CD4-positive, alpha-beta memory T cell (primary cell): ENCODE data around the gene GPR12. TPM values are rescaled to one million over a fixed set of nuclear protein-coding genes. Genes with fewer than 3 reads are reported as not detected.

ENCODE experiments used
- CTCF ChIA-PET: fragments of 350-600 bp; sonication (Branson Sonifier 250); formaldehyde crosslinking; loops from one replicate; lab custom pipeline; 2021; ENCODE audit warnings: inconsistent platforms; ENCODE audit not compliant: partially characterized antibody; lab: Charles Lee
- POLR2A ChIA-PET: fragments of 350-600 bp; sonication (Branson Sonifier 250); formaldehyde crosslinking; loops from one replicate; lab custom pipeline; 2021; ENCODE audit not compliant: partially characterized antibody; lab: Charles Lee
- DNase-seq, 5 donors: peaks; one replicate each; pipeline versions ENCODE4 v3.0.0 to v3.0.0-alpha.2; 2020 to 2022; ENCODE audit warnings: mixed read lengths in 1 of 5
- H3K27ac ChIP-seq: one replicate; pipeline ENCODE4 v1.7.0; 2013; ENCODE audit warnings: low read depth, low read length
- H3K27me3 ChIP-seq: 2 replicates; pipeline ENCODE4 v1.7.0; 2013; ENCODE audit warnings: mild to moderate bottlenecking, low read length, moderate library complexity; ENCODE audit not compliant: insufficient read depth
- H3K36me3 ChIP-seq: 2 replicates; pipeline ENCODE4 v1.7.0; 2013; ENCODE audit warnings: mild to moderate bottlenecking, low read length, moderate library complexity; ENCODE audit not compliant: insufficient read depth
- H3K4me1 ChIP-seq: 2 replicates; pipeline ENCODE4 v1.7.0; 2013; ENCODE audit warnings: mild to moderate bottlenecking, low read length, moderate library complexity; ENCODE audit not compliant: insufficient read depth
- H3K4me3 ChIP-seq, 2 donors: one replicate each; pipeline ENCODE4 v1.7.0; 2013; ENCODE audit warnings: low read length in 2 of 2, mild to moderate bottlenecking in 1 of 2
- H3K9me3 ChIP-seq, 2 donors: one replicate each; pipeline ENCODE4 v1.7.0; 2013; ENCODE audit warnings: low read length in 2 of 2, control low read depth in 1 of 2; ENCODE audit not compliant: control insufficient read depth in 1 of 2
- H3K27ac Mint-ChIP-seq, 7 donors: one replicate each; pipeline ENCODE4 v1.8.0; 2020 to 2021; ENCODE audit warnings: mixed read lengths in 7 of 7, mild to moderate bottlenecking in 6 of 7, inconsistent platforms in 3 of 7, moderate library complexity in 3 of 7
- H3K27me3 Mint-ChIP-seq, 2 donors: one replicate each; pipeline ENCODE4 v1.8.0; 2020 to 2021; ENCODE audit warnings: mixed read lengths in 2 of 2
- H3K36me3 Mint-ChIP-seq, 2 donors: one replicate each; pipeline ENCODE4 v1.8.0; 2020 to 2021; ENCODE audit warnings: mixed read lengths in 2 of 2, inconsistent platforms in 1 of 2, mild to moderate bottlenecking in 1 of 2
- H3K4me1 Mint-ChIP-seq, 4 donors: one replicate each; pipeline ENCODE4 v1.8.0; 2020 to 2021; ENCODE audit warnings: mixed read lengths in 4 of 4, mild to moderate bottlenecking in 1 of 4
- H3K4me3 Mint-ChIP-seq, 8 donors: one replicate each; pipeline ENCODE4 v1.8.0; 2020 to 2021; ENCODE audit warnings: mixed read lengths in 8 of 8, mild to moderate bottlenecking in 7 of 8, moderate library complexity in 6 of 8, inconsistent platforms in 3 of 8
- H3K9me3 Mint-ChIP-seq, 8 donors: one replicate each; pipeline ENCODE4 v1.8.0; 2020 to 2021; ENCODE audit warnings: mixed read lengths in 8 of 8, mild to moderate bottlenecking in 5 of 8, inconsistent platforms in 3 of 8, moderate library complexity in 1 of 8
- intact Hi-C: fragments of 100-400 bp; cut with micrococcal nuclease; formaldehyde crosslinking; loops from one replicate; pipeline ENCODE4 v1.15.1; 2023
- polyA plus RNA-seq, 2 donors: library from polyadenylated mRNA; unstranded; fragments of 300-500 nt; fragmentation: Illumina TruSeq; gene quantifications; one replicate each; pipeline ENCODE4 v1.2.3, GENCODE V29; 2021
- total RNA-seq, 2 experiments: library from RNA; stranded (reverse); gene quantifications; one replicate each; pipeline ENCODE4 v1.2.3, GENCODE V29; 2021

GPR12 gene
- total and polyA plus RNA-seq, 4 experiments from 2014 or later = not detected

GRCh38 chr13:26747706-26748105 lies 12.9 kb downstream of the GPR12 start:
- Mint-ChIP-seq H3K4me3 (no peak overlapping the region), H3K27me3 (peaks cover 22 to 26% of the 10 kb centered on the region in 2 donors), H3K36me3 (no peaks in the 10 kb centered on the region), H3K4me1 (peaks cover 0 to 5% (median 3%) of the 10 kb centered on the region in 4 donors), H3K9me3 (no peaks in the 10 kb centered on the region), H3K27ac (no peak overlapping the region)
- ChIA-PET CTCF (no interaction called here), POLR2A (no interaction called here)
- H3K36me3 ChIP-seq = no peaks in the 10 kb centered on the region
- H3K27me3 ChIP-seq = no peaks in the 10 kb centered on the region
- no peak for DNase-seq
- H3K4me1 ChIP-seq = no peaks in the 10 kb centered on the region
- no peak overlapping the region for H3K27ac ChIP-seq
- no peak overlapping the region for H3K4me3 ChIP-seq
- no peaks in the 10 kb centered on the region for H3K9me3 ChIP-seq
- intact Hi-C loops = no loop called here

DNA sequence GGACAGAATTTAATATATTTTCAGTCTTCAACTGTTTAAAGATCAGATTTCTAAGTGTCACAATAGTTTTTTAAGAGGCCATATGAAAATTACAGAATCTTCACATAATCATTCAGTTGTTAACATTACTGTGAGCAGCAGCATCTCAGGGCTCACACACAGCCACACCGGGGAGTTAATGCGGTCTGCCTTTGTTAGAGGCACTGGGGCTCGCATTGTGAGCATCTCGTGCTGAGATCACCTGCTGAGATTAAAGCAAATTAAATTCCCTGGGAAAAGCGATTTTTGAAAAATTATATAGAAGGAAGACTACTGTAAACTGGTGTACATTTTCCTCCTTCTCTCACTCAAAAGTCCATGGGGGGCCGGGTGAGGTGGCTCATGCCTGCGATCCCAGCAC lies 16.6 kb downstream of the GPR12 start:
- Mint-ChIP-seq H3K27ac (no peak overlapping the region), H3K4me3 (no peak overlapping the region), H3K36me3 (no peaks in the 10 kb centered on the region), H3K4me1 (no peaks in the 10 kb centered on the region), H3K9me3 (peaks cover 0 to 18% (median 7%) of the 10 kb centered on the region in 8 donors), H3K27me3 (peaks cover 18 to 22% of the 10 kb centered on the region in 2 donors)
- no peaks in the 10 kb centered on the region for H3K27me3 ChIP-seq
- POLR2A ChIA-PET = no interaction called here
- no peaks in the 10 kb centered on the region for H3K9me3 ChIP-seq
- no peak overlapping the region for H3K27ac ChIP-seq
- H3K4me3 ChIP-seq = no peak overlapping the region
- no peak for DNase-seq
- intact Hi-C loops = no loop called here
- no peaks in the 10 kb centered on the region for H3K36me3 ChIP-seq
- CTCF ChIA-PET = no interaction called here
- H3K4me1 ChIP-seq = no peaks in the 10 kb centered on the region

GRCh38 chr13:26742691-26743358 lies 17.8 kb downstream of the GPR12 start:
- intact Hi-C loops = no loop called here
- CTCF ChIA-PET = interaction anchor here (1.4 kb wide), 1 partner anchor 10 kb away, joined by 3 read pairs; no protein-coding TSS in a partner anchor
- peaks cover 1 to 28% (median 16%) of the 10 kb centered on the region in 8 donors for H3K9me3 Mint-ChIP-seq
- no peaks in the 10 kb centered on the region for H3K27me3 ChIP-seq
- no peaks in the 10 kb centered on the region for H3K9me3 ChIP-seq
- no peaks in the 10 kb centered on the region for H3K36me3 ChIP-seq
- H3K27me3 Mint-ChIP-seq = peaks cover 19 to 22% of the 10 kb centered on the region in 2 donors
- H3K4me3 ChIP-seq = no peak overlapping the region
- no peaks in the 10 kb centered on the region for H3K4me1 Mint-ChIP-seq
- H3K36me3 Mint-ChIP-seq = no peaks in the 10 kb centered on the region
- H3K4me3 Mint-ChIP-seq = no peak overlapping the region
- POLR2A ChIA-PET = no interaction called here
- H3K27ac Mint-ChIP-seq = no peak overlapping the region
- H3K27ac ChIP-seq = no peak overlapping the region
- H3K4me1 ChIP-seq = no peaks in the 10 kb centered on the region
- DNase-seq = no peak

DNA sequence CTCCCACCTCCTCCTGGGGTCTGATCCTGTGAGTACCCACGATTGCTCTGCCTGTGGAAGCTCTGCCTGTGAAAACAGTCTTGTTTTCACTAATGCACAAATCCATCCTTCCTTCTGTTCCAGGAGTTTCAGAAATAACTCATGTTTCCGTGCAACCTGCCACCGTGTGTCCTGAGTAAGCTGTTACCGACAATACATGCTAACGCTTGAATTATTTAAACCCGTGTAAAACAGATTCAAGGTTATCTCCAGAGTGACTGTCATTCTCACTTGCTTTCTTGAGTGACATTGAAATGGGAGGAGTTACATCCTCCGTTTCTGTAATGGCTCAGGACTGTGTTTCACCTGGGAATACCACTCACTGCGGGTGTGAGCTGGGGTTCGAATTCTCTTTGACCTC lies 24.9 kb downstream of the GPR12 start:
- H3K27me3 Mint-ChIP-seq = peaks cover 4 to 9% of the 10 kb centered on the region in 2 donors
- intact Hi-C loops = no loop called here
- no peak overlapping the region for H3K4me3 Mint-ChIP-seq
- CTCF ChIA-PET = interaction anchor here (1.3 to 1.6 kb wide), 2 partner anchors 11 to 551 kb away, joined by 3 to 4 read pairs; no protein-coding TSS in a partner anchor
- peaks cover 2 to 37% (median 23%) of the 10 kb centered on the region in 8 donors for H3K9me3 Mint-ChIP-seq
- H3K4me1 Mint-ChIP-seq = no peaks in the 10 kb centered on the region
- POLR2A ChIA-PET = no interaction called here
- Histone ChIP-seq H3K36me3 (no peaks in the 10 kb centered on the region), H3K9me3 (no peaks in the 10 kb centered on the region), H3K4me1 (no peaks in the 10 kb centered on the region), H3K27me3 (no peaks in the 10 kb centered on the region), H3K27ac (no peak overlapping the region), H3K4me3 (no peak overlapping the region)
- DNase-seq = no peak
- peak overlapping the region in 1 of 7 donors; percentile 53 for H3K27ac Mint-ChIP-seq
- no peaks in the 10 kb centered on the region for H3K36me3 Mint-ChIP-seq

- H3K4me1 Mint-ChIP-seq = peaks cover 0 to 3% (median 0%) of the 10 kb centered on the region in 4 donors
- H3K27me3 ChIP-seq = no peaks in the 10 kb centered on the region
- no peaks in the 10 kb centered on the region for H3K36me3 ChIP-seq
- H3K9me3 Mint-ChIP-seq = peaks cover 0 to 4% (median 0%) of the 10 kb centered on the region in 8 donors
- H3K27ac Mint-ChIP-seq = no peak overlapping the region
- H3K4me3 ChIP-seq = no peak overlapping the region
- H3K9me3 ChIP-seq = no peaks in the 10 kb centered on the region
- no peak for DNase-seq
- H3K27ac ChIP-seq = no peak overlapping the region
- intact Hi-C loops = no loop called here
- no peaks in the 10 kb centered on the region for H3K4me1 ChIP-seq
- ChIA-PET POLR2A (no interaction called here), CTCF (no interaction called here)
- no peak overlapping the region for H3K4me3 Mint-ChIP-seq
- no peaks in the 10 kb centered on the region for H3K36me3 Mint-ChIP-seq
- H3K27me3 Mint-ChIP-seq = no peaks in the 10 kb centered on the region
Measured at GRCh38 chr13:26727633-26728032, 33.0 kb downstream of the GPR12 start.

DNA sequence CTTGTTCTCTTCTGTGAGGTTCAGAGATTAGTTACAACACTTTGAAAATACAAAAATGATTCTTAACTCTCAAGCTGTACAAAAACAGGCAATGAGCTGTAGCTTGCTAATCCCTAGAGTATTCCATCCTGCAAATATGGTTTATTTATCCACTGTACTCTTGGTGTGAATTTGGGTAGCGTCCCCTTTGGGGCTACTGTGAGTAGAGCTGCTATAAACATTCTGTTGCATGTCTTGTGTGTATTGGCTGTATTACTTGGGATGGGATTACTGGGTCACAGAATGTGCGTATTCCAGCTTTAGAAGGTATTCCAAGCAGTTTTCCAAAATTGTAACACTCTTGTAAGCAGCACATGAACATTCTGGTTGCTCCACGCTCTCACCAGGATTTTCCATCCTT lies 33.5 kb downstream of the GPR12 start:
- peaks cover 3 to 7% (median 3%) of the 10 kb centered on the region in 4 donors for H3K4me1 Mint-ChIP-seq
- no peaks in the 10 kb centered on the region for H3K36me3 Mint-ChIP-seq
- intact Hi-C loops = no loop called here
- no peaks in the 10 kb centered on the region for H3K27me3 ChIP-seq
- ChIA-PET CTCF (interaction anchor here (0.8 kb wide), 1 partner anchor 10 kb away, joined by 3 read pairs; no protein-coding TSS in a partner anchor), POLR2A (no interaction called here)
- H3K27ac ChIP-seq = no peak overlapping the region
- H3K36me3 ChIP-seq = no peaks in the 10 kb centered on the region
- DNase-seq = no peak
- H3K4me3 Mint-ChIP-seq = no peak overlapping the region
- H3K9me3 Mint-ChIP-seq = peaks cover 0 to 4% (median 0%) of the 10 kb centered on the region in 8 donors
- H3K27ac Mint-ChIP-seq = no peak overlapping the region
- H3K4me1 ChIP-seq = peaks cover 4% of the 10 kb centered on the region
- no peak overlapping the region for H3K4me3 ChIP-seq
- H3K9me3 ChIP-seq = no peaks in the 10 kb centered on the region
- H3K27me3 Mint-ChIP-seq = no peaks in the 10 kb centered on the region

DNA sequence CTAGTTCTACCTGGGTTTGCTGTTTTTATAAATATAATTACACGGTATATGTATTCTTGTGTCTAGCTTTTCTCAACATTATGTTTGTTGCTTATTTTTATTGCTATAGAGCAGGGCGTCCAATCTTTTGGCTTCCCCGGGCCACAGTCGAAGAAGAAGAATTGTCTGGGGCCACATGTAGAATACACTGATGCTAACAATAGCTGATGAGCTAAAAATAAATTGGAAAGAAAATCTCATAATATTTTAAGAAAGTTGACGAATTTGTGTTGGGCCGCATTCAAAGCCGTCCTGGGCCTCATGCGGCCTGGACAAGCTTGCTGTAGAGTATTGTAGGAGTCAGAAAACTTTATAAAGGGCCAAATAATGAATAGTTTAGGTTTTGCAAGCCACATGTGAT lies 33.9 kb downstream of the GPR12 start:
- H3K36me3 Mint-ChIP-seq = no peaks in the 10 kb centered on the region
- CTCF ChIA-PET = interaction anchor here (0.8 kb wide), 1 partner anchor 11 kb away, joined by 3 read pairs; no protein-coding TSS in a partner anchor
- POLR2A ChIA-PET = no interaction called here

More for the DNA sequence above, 33.9 kb downstream of the GPR12 start:
- Histone ChIP-seq H3K4me3 (no peak overlapping the region), H3K4me1 (peaks cover 8% of the 10 kb centered on the region), H3K27me3 (no peaks in the 10 kb centered on the region), H3K9me3 (no peaks in the 10 kb centered on the region), H3K36me3 (no peaks in the 10 kb centered on the region), H3K27ac (no peak overlapping the region)
- Mint-ChIP-seq H3K4me1 (peaks cover 6 to 12% (median 8%) of the 10 kb centered on the region in 4 donors), H3K27ac (no peak overlapping the region), H3K9me3 (peaks cover 0 to 4% (median 0%) of the 10 kb centered on the region in 8 donors), H3K27me3 (no peaks in the 10 kb centered on the region), H3K4me3 (no peak overlapping the region)
- DNase-seq = no peak
- intact Hi-C loops = no loop called here
